GM18511 (cell line): ENCODE data around the gene OGG1.

ENCODE experiments used
- ATAC-seq: cut with Tn5 transposase; IDR thresholded peaks from one replicate; pipeline ENCODE4 v1.9.1; 2021; ENCODE audit warnings: mild to moderate bottlenecking, moderate library complexity; ENCODE audit not compliant: unreplicated experiment

Gene OGG1

GRCh38 chr3:9781978-9782603 lies 32.3 kb downstream of the OGG1 start:
- no peak for ATAC-seq

GRCh38 chr3:9782770-9783169 lies 33.0 kb downstream of the OGG1 start:
- ATAC-seq, result no peak

- no peak for ATAC-seq
Measured at GRCh38 chr3:9783954-9784353, 34.2 kb downstream of the OGG1 start.

GRCh38 chr3:9784965-9785364 lies 35.2 kb downstream of the OGG1 start:
- no peak for ATAC-seq

- ATAC-seq, result no peak
Measured at GRCh38 chr3:9785602-9786001, 35.9 kb downstream of the OGG1 start.

GRCh38 chr3:9786209-9786739 lies 36.5 kb downstream of the OGG1 start:
- no peak for ATAC-seq

DNA sequence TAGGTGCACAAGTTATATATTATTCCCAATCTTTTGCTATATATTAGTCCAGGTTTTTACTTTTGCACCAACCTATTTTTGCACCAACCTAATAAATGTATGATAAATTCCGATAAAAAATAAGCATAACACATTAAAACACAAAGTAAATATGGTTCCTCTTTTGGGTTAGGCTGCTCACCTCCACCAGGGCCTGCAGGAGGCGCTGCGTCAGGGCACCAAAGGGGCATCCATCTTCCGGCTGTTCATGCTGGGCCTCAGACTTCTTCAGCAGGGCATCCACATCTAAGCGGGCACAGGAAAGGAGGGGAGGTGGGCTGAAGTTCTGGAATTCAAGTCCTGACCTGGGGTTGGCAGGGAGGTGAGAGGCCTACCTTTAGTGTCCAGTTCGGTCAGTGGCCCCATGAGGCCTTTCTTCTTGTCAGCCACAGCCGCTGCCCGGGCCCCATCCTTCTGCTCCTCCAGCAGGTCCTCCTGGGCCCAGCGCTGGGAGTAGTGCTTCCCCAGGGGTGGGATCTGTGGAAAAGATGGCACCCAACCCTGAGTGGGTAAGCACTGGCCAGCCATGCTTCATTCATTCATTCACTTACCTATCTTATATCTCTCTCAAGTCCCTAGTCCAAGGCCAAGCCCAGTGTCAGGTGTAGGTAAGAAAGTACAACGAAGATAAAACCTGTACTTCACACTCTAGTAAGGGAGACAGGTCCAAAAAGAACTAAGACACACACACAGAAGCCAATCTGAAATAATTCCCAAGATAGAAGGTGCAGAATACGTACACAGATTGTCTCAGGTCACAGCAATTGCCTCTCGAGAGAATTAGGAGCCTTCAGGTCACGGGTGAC lies 37.3 kb downstream of the OGG1 start:
- no peak for ATAC-seq

DNA sequence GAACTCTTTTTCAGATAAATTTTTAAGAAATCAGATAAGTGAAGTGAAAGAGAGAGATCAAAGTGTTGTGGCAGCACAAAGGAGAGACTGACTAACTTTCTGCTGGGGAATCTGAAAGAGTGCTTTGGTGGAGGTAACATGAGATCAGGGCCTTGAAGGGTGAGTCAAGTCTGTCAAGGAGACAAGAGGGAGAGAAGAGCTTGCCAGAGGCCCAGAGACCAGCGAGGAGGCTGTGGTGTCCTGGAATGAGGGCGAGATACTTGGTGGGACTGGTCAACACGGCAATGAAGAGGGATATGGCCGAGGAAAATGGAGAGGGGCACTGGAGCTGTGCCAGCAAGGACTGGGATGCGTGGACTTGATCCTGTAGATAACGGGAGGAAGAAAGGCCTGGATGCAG lies 38.0 kb downstream of the OGG1 start:
- ATAC-seq, result no peak

GRCh38 chr3:9791127-9791526 lies 41.4 kb downstream of the OGG1 start:
- no peak for ATAC-seq

- ATAC-seq, result no peak
Measured at GRCh38 chr3:9791790-9792404, 42.1 kb downstream of the OGG1 start.

GRCh38 chr3:9792405-9793160 lies 42.8 kb downstream of the OGG1 start, which contains the start of the genes ARPC4 and TADA3:
TSS of gene ARPC4 (plus strand) at chr3:9793082. CDS start at chr3:9793122, 40 bp downstream.
TSS of gene TADA3 (minus strand) at chr3:9792473. CDS start at chr3:9791466, 1,007 bp downstream.
- ATAC-seq, result peak; percentile 87

- ATAC-seq, result peak; percentile 7
Measured at GRCh38 chr3:9793161-9793781, 43.5 kb downstream of the OGG1 start.

GRCh38 chr3:9794400-9794799 lies 44.6 kb downstream of the OGG1 start:
- ATAC-seq, result no peak

- ATAC-seq, result no peak
Measured at GRCh38 chr3:9795207-9795606, 45.5 kb downstream of the OGG1 start.

DNA sequence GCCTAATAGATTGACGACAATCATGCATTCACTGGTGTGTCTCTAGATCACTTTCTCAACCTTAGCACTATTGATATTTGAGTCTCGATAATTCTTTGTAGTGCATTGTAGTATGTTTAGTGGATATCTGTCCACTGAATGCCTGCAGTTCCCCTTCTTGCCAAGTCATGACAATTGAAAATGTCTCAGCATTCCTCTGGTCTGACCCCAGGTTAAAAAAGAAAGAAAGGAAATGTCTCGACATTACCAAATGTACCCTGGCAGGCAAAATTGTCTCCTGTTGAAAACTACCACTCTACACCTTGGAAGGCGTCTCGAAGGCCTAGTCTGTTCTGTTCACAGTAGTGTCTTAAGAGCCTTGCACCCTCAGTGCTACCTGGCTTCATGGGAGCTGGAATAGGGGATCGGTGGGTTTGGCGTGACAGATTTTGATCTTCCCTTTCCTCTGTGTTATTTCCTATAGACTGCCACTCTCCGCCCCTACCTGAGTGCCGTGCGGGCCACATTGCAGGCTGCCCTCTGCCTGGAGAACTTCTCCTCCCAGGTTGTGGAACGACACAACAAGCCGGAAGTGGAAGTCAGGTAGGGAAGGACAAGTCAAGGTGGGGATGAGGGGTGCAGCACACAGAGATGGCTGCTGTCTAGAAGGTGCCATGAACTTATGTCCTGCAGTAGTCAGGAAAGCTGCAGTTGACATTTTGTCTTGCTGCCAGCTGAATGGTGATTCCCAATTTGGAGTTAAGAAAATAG lies 47.6 kb downstream of the OGG1 start:
- no peak for ATAC-seq

- no peak for ATAC-seq
Measured at GRCh38 chr3:9800529-9800928, 50.8 kb downstream of the OGG1 start.

- ATAC-seq, result no peak
Measured at GRCh38 chr3:9803494-9803893, 53.7 kb downstream of the OGG1 start.

DNA sequence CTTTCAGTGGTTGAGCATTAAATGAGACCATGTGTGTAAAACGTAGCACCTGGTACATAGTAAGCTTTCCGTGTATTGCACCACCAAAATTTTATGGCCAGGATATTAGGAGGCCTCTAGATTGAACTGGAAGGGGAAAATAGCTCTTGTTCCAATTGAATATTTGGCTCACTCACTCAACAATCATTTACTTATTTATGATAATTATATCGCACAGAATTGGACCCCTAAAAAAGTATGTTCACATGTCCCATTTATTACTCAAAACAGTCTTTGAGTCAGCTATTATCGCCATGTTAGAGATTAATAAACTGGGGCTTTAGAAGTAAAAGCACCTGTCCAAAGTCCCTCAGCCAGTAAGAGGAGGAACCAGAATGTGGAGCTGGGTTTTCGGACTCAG lies 55.2 kb downstream of the OGG1 start:
- no peak for ATAC-seq

GRCh38 chr3:9806137-9806536 lies 56.4 kb downstream of the OGG1 start:
- ATAC-seq, result no peak
